ENCODE data around the gene TNS1. TPM values are rescaled to one million over a fixed set of nuclear protein-coding genes. Genes with fewer than 3 reads are reported as not detected.

TNS1 gene
- total RNA-seq, 1 experiment from 2014 or later = 3.4 TPM

GRCh38 chr2:217956586-217957457, 46.0 kb downstream of the TNS1 start:
- peaks cover 18 to 20% of the 10 kb centered on the region in 2 experiments for H3K4me1 Mint-ChIP-seq
- DNase-seq = no peak
- no peak overlapping the region for H2BK20ac ChIP-seq (ENCODE audit: low read depth, low read length, poor library complexity, severe bottlenecking)
- no peak overlapping the region for H4K91ac ChIP-seq (ENCODE audit: insufficient read length, low read depth, low read length)
- H3K9me3 ChIP-seq (ENCODE audit: control insufficient read depth, low read depth, low read length) = no peaks in the 10 kb centered on the region
- no peak overlapping the region; the same call in 1 of the 2 replicates for H2BK15ac ChIP-seq (ENCODE audit: low read depth, low read length)
- no peak overlapping the region for H3K18ac ChIP-seq (ENCODE audit: insufficient read length, low read depth, low read length)
- H3K4me3 Mint-ChIP-seq = no peak overlapping the region
- H4K20me1 ChIP-seq (ENCODE audit: control insufficient read depth, insufficient read depth, insufficient read length) = no peaks in the 10 kb centered on the region
- H2BK5ac ChIP-seq (ENCODE audit: insufficient read length, low read length) = no peak overlapping the region
- no peaks in the 10 kb centered on the region for H3K79me1 ChIP-seq (ENCODE audit: insufficient read depth, low read depth, low read length, poor library complexity, severe bottlenecking)
- no peaks in the 10 kb centered on the region for H3K79me2 ChIP-seq (ENCODE audit: insufficient read depth, low read length)
- no peak overlapping the region for H3K4ac ChIP-seq (ENCODE audit: low read depth, low read length)
- peak overlapping the region; percentile 49; the same call in 1 of the 2 replicates for H3K14ac ChIP-seq (ENCODE audit: insufficient read depth, low read length)
- H3K56ac ChIP-seq (ENCODE audit: insufficient read length, low read depth, low read length) = no peak overlapping the region
- H3K27ac ChIP-seq (ENCODE audit: insufficient read length, low read depth, low read length) = no peak overlapping the region
- H2BK12ac ChIP-seq (ENCODE audit: insufficient read length, low read depth, low read length) = no peak overlapping the region
- no peak overlapping the region for H4K5ac ChIP-seq (ENCODE audit: insufficient read length, low read depth, low read length)
- no CpG with 5 or more reads among the region's 16 CpGs for WGBS (ENCODE audit: extremely low coverage, insufficient read length, low lambda C conversion rate)
- H4K8ac ChIP-seq (replicated peaks; ENCODE audit: insufficient read length, low read depth, low read length) = no peak overlapping the region
- H3K27me3 Mint-ChIP-seq (ENCODE audit: low read depth) = peaks cover 3% of the 10 kb centered on the region
- peak overlapping the region in 1 of 3 experiments; percentile 16; a peak in 3 of 7 replicates for H3K27ac Mint-ChIP-seq
- H2AK5ac ChIP-seq (ENCODE audit: insufficient read length, low read length) = no peak overlapping the region
- no peaks in the 10 kb centered on the region for H3K9me3 Mint-ChIP-seq
- no peaks in the 10 kb centered on the region for H3K27me3 ChIP-seq (ENCODE audit: insufficient read depth, low read length)
- H3K23me2 ChIP-seq (ENCODE audit: insufficient read length, low read depth, low read length, poor library complexity, severe bottlenecking) = no peaks in the 10 kb centered on the region
- no peak overlapping the region for H3K23ac ChIP-seq (ENCODE audit: insufficient read length, low read depth, low read length)
- no peaks in the 10 kb centered on the region for H3K36me3 Mint-ChIP-seq (ENCODE audit: insufficient read depth in 1 of 3, low read depth in 3 of 3)
- no peak overlapping the region for H3K9ac ChIP-seq (ENCODE audit: extremely low read depth, insufficient read length, low read length)
- no peak overlapping the region for H2BK120ac ChIP-seq (ENCODE audit: low read depth, low read length, poor library complexity, severe bottlenecking)
- H2AFZ ChIP-seq (ENCODE audit: low read length) = no peak overlapping the region
- no peaks in the 10 kb centered on the region; the same call in 1 of the 2 replicates for H3K4me1 ChIP-seq (ENCODE audit: insufficient read depth, low read length)
- TF ChIP-seq CTCF (conservative IDR thresholded peaks at IDR 0.05) = no peak
- no peak overlapping the region for H3T11ph ChIP-seq (ENCODE audit: low read length)
- no peak overlapping the region for H3K4me2 ChIP-seq (ENCODE audit: insufficient read depth, insufficient read length, low read length)
